Measurements from ENCODE around the gene ANKS1B. TPM values are rescaled to one million over a fixed set of nuclear protein-coding genes. Genes with fewer than 3 reads are reported as not detected.
"Not testable (repeated sequence)": the region's sequence is repeated elsewhere in the genome, so short reads cannot be mapped to it uniquely, and the experiment has no call there.

Gene ANKS1B
- total RNA-seq, 2 experiments from 2014 or later: 0.30 to 1.3 TPM

- ChIA-PET CTCF (interaction anchor here (0.9 to 3.9 kb wide), 15 partner anchors 10 to 531 kb away, joined by 3 to 24 read pairs (median 4); no protein-coding TSS in a partner anchor), POLR2A (no interaction called here)
- H3K27me3 Mint-ChIP-seq: peaks cover 14% of the 10 kb centered on the region
- H3K36me3 Mint-ChIP-seq (ENCODE audit: low read depth): no peaks in the 10 kb centered on the region
- no peaks in the 10 kb centered on the region for H3K4me1 Mint-ChIP-seq
- no peaks in the 10 kb centered on the region for H3K9me3 Mint-ChIP-seq
- H3K27ac Mint-ChIP-seq: no peak overlapping the region
- no peak for DNase-seq
- H3K4me3 Mint-ChIP-seq: no peak overlapping the region
These were observed 985.9 kb downstream of the ANKS1B start for GRCh38 chr12:98998697-98999299.

- Mint-ChIP-seq H3K4me1 (no peaks in the 10 kb centered on the region), H3K4me3 (no peak overlapping the region), H3K36me3 (ENCODE audit: low read depth) (no peaks in the 10 kb centered on the region), H3K27me3 (peaks cover 14% of the 10 kb centered on the region), H3K9me3 (no peaks in the 10 kb centered on the region), H3K27ac (no peak overlapping the region)
- ChIA-PET POLR2A (no interaction called here), CTCF (interaction anchor here (0.7 to 3.9 kb wide), 10 partner anchors 11 to 431 kb away, joined by 3 to 24 read pairs (median 4); no protein-coding TSS in a partner anchor)
- DNase-seq: no peak
These were observed 986.8 kb downstream of the ANKS1B start for GRCh38 chr12:98997899-98998298.

GRCh38 chr12:98990648-98991047, 994.1 kb downstream of the ANKS1B start:
- H3K27me3 Mint-ChIP-seq: peaks cover 11% of the 10 kb centered on the region
- CTCF ChIA-PET: no interaction called here
- no peak overlapping the region for H3K27ac Mint-ChIP-seq
- DNase-seq: no peak
- no peaks in the 10 kb centered on the region for H3K9me3 Mint-ChIP-seq
- POLR2A ChIA-PET: no interaction called here
- H3K4me1 Mint-ChIP-seq: no peaks in the 10 kb centered on the region
- H3K36me3 Mint-ChIP-seq (ENCODE audit: low read depth): no peaks in the 10 kb centered on the region
- H3K4me3 Mint-ChIP-seq: no peak overlapping the region

- Mint-ChIP-seq H3K9me3 (no peaks in the 10 kb centered on the region), H3K36me3 (ENCODE audit: low read depth) (no peaks in the 10 kb centered on the region), H3K27me3 (peaks cover 6% of the 10 kb centered on the region), H3K4me3 (no peak overlapping the region), H3K4me1 (no peaks in the 10 kb centered on the region), H3K27ac (no peak overlapping the region)
- no peak for DNase-seq
- ChIA-PET CTCF (no interaction called here), POLR2A (no interaction called here)
These were observed 999.6 kb downstream of the ANKS1B start for GRCh38 chr12:98985156-98985555.

- no peak for DNase-seq
- no peaks in the 10 kb centered on the region for H3K9me3 Mint-ChIP-seq
- no peak overlapping the region for H3K4me3 Mint-ChIP-seq
- POLR2A ChIA-PET: no interaction called here
- no peaks in the 10 kb centered on the region for H3K36me3 Mint-ChIP-seq (ENCODE audit: low read depth)
- CTCF ChIA-PET: interaction anchor here (0.5 kb wide), 1 partner anchor 13 kb away, joined by 3 read pairs; no protein-coding TSS in a partner anchor
- peaks cover 4% of the 10 kb centered on the region for H3K27me3 Mint-ChIP-seq
- H3K27ac Mint-ChIP-seq: no peak overlapping the region
- no peaks in the 10 kb centered on the region for H3K4me1 Mint-ChIP-seq
These were observed 1001.1 kb downstream of the ANKS1B start for GRCh38 chr12:98983647-98984046.

- Mint-ChIP-seq H3K9me3 (no peaks in the 10 kb centered on the region), H3K27ac (no peak overlapping the region), H3K36me3 (ENCODE audit: low read depth) (no peaks in the 10 kb centered on the region), H3K4me3 (no peak overlapping the region), H3K4me1 (no peaks in the 10 kb centered on the region), H3K27me3 (no peaks in the 10 kb centered on the region)
- ChIA-PET POLR2A (no interaction called here), CTCF (no interaction called here)
- no peak for DNase-seq
These were observed 1004.2 kb downstream of the ANKS1B start for GRCh38 chr12:98980508-98980907.

GRCh38 chr12:98977186-98977585, 1007.5 kb downstream of the ANKS1B start:
- Mint-ChIP-seq H3K4me1 (no peaks in the 10 kb centered on the region), H3K27me3 (no peaks in the 10 kb centered on the region), H3K9me3 (no peaks in the 10 kb centered on the region), H3K4me3 (no peak overlapping the region), H3K36me3 (ENCODE audit: low read depth) (no peaks in the 10 kb centered on the region), H3K27ac (no peak overlapping the region)
- POLR2A ChIA-PET: no interaction called here
- CTCF ChIA-PET: no interaction called here
- DNase-seq: no peak

- Mint-ChIP-seq H3K4me1 (no peaks in the 10 kb centered on the region), H3K27me3 (no peaks in the 10 kb centered on the region), H3K36me3 (ENCODE audit: low read depth) (no peaks in the 10 kb centered on the region), H3K4me3 (no peak overlapping the region), H3K27ac (no peak overlapping the region), H3K9me3 (no peaks in the 10 kb centered on the region)
- ChIA-PET POLR2A (no interaction called here), CTCF (no interaction called here)
- no peak for DNase-seq
These were observed 1009.9 kb downstream of the ANKS1B start for GRCh38 chr12:98974767-98975381.

- Mint-ChIP-seq H3K27ac (no peak overlapping the region), H3K9me3 (no peaks in the 10 kb centered on the region), H3K36me3 (ENCODE audit: low read depth) (no peaks in the 10 kb centered on the region), H3K4me1 (no peaks in the 10 kb centered on the region), H3K27me3 (no peaks in the 10 kb centered on the region), H3K4me3 (no peak overlapping the region)
- DNase-seq: no peak
- ChIA-PET POLR2A (no interaction called here), CTCF (no interaction called here)
These were observed 1011.3 kb downstream of the ANKS1B start for GRCh38 chr12:98973395-98973794.

GRCh38 chr12:98970950-98971349, 1013.8 kb downstream of the ANKS1B start:
- H3K4me3 Mint-ChIP-seq: no peak overlapping the region

GRCh38 chr12:98970210-98970609, 1014.5 kb downstream of the ANKS1B start:
- Mint-ChIP-seq H3K9me3 (no peaks in the 10 kb centered on the region), H3K4me3 (no peak overlapping the region), H3K36me3 (ENCODE audit: low read depth) (no peaks in the 10 kb centered on the region), H3K27me3 (no peaks in the 10 kb centered on the region), H3K27ac (no peak overlapping the region), H3K4me1 (no peaks in the 10 kb centered on the region)
- POLR2A ChIA-PET: no interaction called here
- DNase-seq: no peak
- CTCF ChIA-PET: no interaction called here

More at GRCh38 chr12:98970950-98971349, 1013.8 kb downstream of the ANKS1B start:
- Mint-ChIP-seq H3K36me3 (ENCODE audit: low read depth) (no peaks in the 10 kb centered on the region), H3K9me3 (no peaks in the 10 kb centered on the region), H3K27me3 (no peaks in the 10 kb centered on the region), H3K4me1 (no peaks in the 10 kb centered on the region), H3K27ac (no peak overlapping the region)
- POLR2A ChIA-PET: no interaction called here
- CTCF ChIA-PET: no interaction called here
- no peak for DNase-seq

- CTCF ChIA-PET: interaction anchor here (0.6 kb wide), 1 partner anchor 28 kb away, joined by 3 read pairs; no protein-coding TSS in a partner anchor
- no peak for DNase-seq
- H3K36me3 Mint-ChIP-seq (ENCODE audit: low read depth): no peaks in the 10 kb centered on the region
These were observed 1015.8 kb downstream of the ANKS1B start for GRCh38 chr12:98968896-98969295.

GRCh38 chr12:98957135-98957534, 1027.6 kb downstream of the ANKS1B start:
- DNase-seq; H3K4me1 Mint-ChIP-seq; H3K27me3 Mint-ChIP-seq; H3K27ac Mint-ChIP-seq; H3K4me3 Mint-ChIP-seq; POLR2A ChIA-PET; H3K36me3 Mint-ChIP-seq (ENCODE audit: low read depth); H3K9me3 Mint-ChIP-seq: not testable (repeated sequence)
- CTCF ChIA-PET: interaction anchor here (0.8 to 1.5 kb wide), 4 partner anchors 10 to 72 kb away, joined by 3 to 4 read pairs (median 3); no protein-coding TSS in a partner anchor

More at GRCh38 chr12:98968896-98969295, 1015.8 kb downstream of the ANKS1B start:
- Mint-ChIP-seq H3K27me3 (no peaks in the 10 kb centered on the region), H3K27ac (no peak overlapping the region), H3K9me3 (no peaks in the 10 kb centered on the region), H3K4me3 (no peak overlapping the region), H3K4me1 (no peaks in the 10 kb centered on the region)
- POLR2A ChIA-PET: no interaction called here

- Mint-ChIP-seq H3K27me3 (no peaks in the 10 kb centered on the region), H3K36me3 (ENCODE audit: low read depth) (no peaks in the 10 kb centered on the region), H3K9me3 (no peaks in the 10 kb centered on the region), H3K4me3 (no peak overlapping the region), H3K4me1 (no peaks in the 10 kb centered on the region), H3K27ac (no peak overlapping the region)
- POLR2A ChIA-PET: no interaction called here
- DNase-seq: no peak
- CTCF ChIA-PET: interaction anchor here (1.7 kb wide), 1 partner anchor 43 kb away, joined by 4 read pairs; no protein-coding TSS in a partner anchor
These were observed 1029.5 kb downstream of the ANKS1B start for GRCh38 chr12:98955284-98955683.

Data from activated CD4-positive, alpha-beta memory T cell treated with anti-CD3 and anti-CD28 coated beads, Interleukin-2, amount 10 ng/mL, durations not matched to agents 7 days and 5 days (primary cell).